ENCODE results near the gene CCDC158. TPM values are rescaled to one million over a fixed set of nuclear protein-coding genes. Genes with fewer than 3 reads are reported as not detected.
"Not testable (repeated sequence)": the region's sequence is repeated elsewhere in the genome, so short reads cannot be mapped to it uniquely, and the experiment has no call there.

Gene CCDC158
- total RNA-seq, 2 experiments from 2014 or later: not detected

DNA sequence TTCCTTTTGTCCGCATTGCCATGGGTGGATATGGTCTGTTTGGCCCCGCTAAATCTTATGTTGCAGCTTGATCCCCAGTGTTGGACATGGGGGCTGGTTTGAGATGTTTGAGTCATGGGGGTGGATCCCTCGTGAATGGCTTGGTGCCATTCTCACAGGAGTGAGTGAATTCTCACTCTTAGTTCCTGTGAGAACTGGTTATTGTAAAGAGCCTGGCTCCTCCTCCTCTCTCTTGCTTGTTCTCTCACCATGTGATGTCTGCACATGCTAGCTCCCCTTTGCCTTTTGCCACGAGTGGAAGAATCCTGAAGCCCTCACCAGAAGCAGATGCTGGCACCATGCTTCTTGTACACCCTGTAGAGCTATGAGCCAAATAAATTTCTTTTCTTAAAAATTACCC is 137.0 kb downstream of the CCDC158 start:
- BruUV-seq (replicated peaks): no TSS peak
- POLR2A ChIA-PET: no interaction called here

GRCh38 chr4:76282941-76283689 is 137.8 kb downstream of the CCDC158 start:
- H3K9me2 ChIP-seq (ENCODE audit: insufficient read depth, low read length): no peaks in the 10 kb centered on the region
- no peaks in the 10 kb centered on the region for H3K9me3 ChIP-seq (ENCODE audit: low read length)
- H4K20me1 ChIP-seq (ENCODE audit: insufficient read depth, low read length): no peaks in the 10 kb centered on the region
- ChIA-PET POLR2A (no interaction called here), CTCF (ENCODE audit: unreplicated experiment) (no interaction called here)
- DNase-seq (ENCODE audit: low spot score): no peak
- H3K4me2 ChIP-seq (ENCODE audit: low read length): no peak overlapping the region
- H3K4me1 ChIP-seq (ENCODE audit: insufficient read depth, low read length, poor library complexity, severe bottlenecking): no peaks in the 10 kb centered on the region
- BruUV-seq (replicated peaks): no TSS peak
- no peaks in the 10 kb centered on the region for H3K36me3 ChIP-seq (ENCODE audit: insufficient read depth, low read length)
- intact Hi-C loops (cut with micrococcal nuclease; ENCODE audit: unreplicated experiment): no loop called here
- H2AFZ ChIP-seq (ENCODE audit: low read length): no peak overlapping the region
- no peak overlapping the region for H3K4me3 ChIP-seq (ENCODE audit: low read depth, low read length, poor library complexity, severe bottlenecking)
- TF ChIP-seq EZH2phosphoT487 (IDR thresholded peaks at IDR 0.05; ENCODE audit: borderline replicate concordance, low read depth, low read length): no peak
- no peak for TF ChIP-seq CTCF (conservative IDR thresholded peaks at IDR 0.05; ENCODE audit: low read length)
- H3K27ac ChIP-seq (ENCODE audit: low read depth, low read length, poor library complexity, severe bottlenecking): no peak overlapping the region
- no peaks in the 10 kb centered on the region for H3K79me2 ChIP-seq (ENCODE audit: insufficient read depth, low read depth, low read length)

More for the DNA sequence above, 137.0 kb downstream of the CCDC158 start:
- Histone ChIP-seq H3K4me3 (ENCODE audit: low read depth, low read length, poor library complexity, severe bottlenecking) (no peak overlapping the region), H3K4me1 (ENCODE audit: insufficient read depth, low read length, poor library complexity, severe bottlenecking) (no peaks in the 10 kb centered on the region), H3K36me3 (ENCODE audit: insufficient read depth, low read length) (no peaks in the 10 kb centered on the region), H3K9me2 (ENCODE audit: insufficient read depth, low read length) (no peaks in the 10 kb centered on the region), H3K79me2 (ENCODE audit: insufficient read depth, low read depth, low read length) (no peaks in the 10 kb centered on the region), H4K20me1 (ENCODE audit: insufficient read depth, low read length) (no peaks in the 10 kb centered on the region), H2AFZ (ENCODE audit: low read length) (no peak overlapping the region), H3K4me2 (ENCODE audit: low read length) (no peak overlapping the region), H3K27ac (ENCODE audit: low read depth, low read length, poor library complexity, severe bottlenecking) (no peak overlapping the region), H3K9me3 (ENCODE audit: low read length) (no peaks in the 10 kb centered on the region)
- CTCF ChIA-PET (ENCODE audit: unreplicated experiment): no interaction called here
- no peak for TF ChIP-seq EZH2phosphoT487 (IDR thresholded peaks at IDR 0.05; ENCODE audit: borderline replicate concordance, low read depth, low read length)
- TF ChIP-seq CTCF (conservative IDR thresholded peaks at IDR 0.05; ENCODE audit: low read length): no peak
- no peak for DNase-seq (ENCODE audit: low spot score)
- intact Hi-C loops (cut with micrococcal nuclease; ENCODE audit: unreplicated experiment): no loop called here

GRCh38 chr4:76281594-76281993 is 139.3 kb downstream of the CCDC158 start:
- intact Hi-C loops (cut with micrococcal nuclease; ENCODE audit: unreplicated experiment); H2AFZ ChIP-seq (ENCODE audit: low read length); H3K4me1 ChIP-seq (ENCODE audit: insufficient read depth, low read length, poor library complexity, severe bottlenecking); H3K36me3 ChIP-seq (ENCODE audit: insufficient read depth, low read length); BruUV-seq (replicated peaks); H4K20me1 ChIP-seq (ENCODE audit: insufficient read depth, low read length); H3K79me2 ChIP-seq (ENCODE audit: insufficient read depth, low read depth, low read length); H3K9me2 ChIP-seq (ENCODE audit: insufficient read depth, low read length); H3K4me2 ChIP-seq (ENCODE audit: low read length); DNase-seq (ENCODE audit: low spot score); H3K4me3 ChIP-seq (ENCODE audit: low read depth, low read length, poor library complexity, severe bottlenecking); CTCF ChIA-PET (ENCODE audit: unreplicated experiment); H3K27ac ChIP-seq (ENCODE audit: low read depth, low read length, poor library complexity, severe bottlenecking); H3K9me3 ChIP-seq (ENCODE audit: low read length); POLR2A ChIA-PET: not testable (repeated sequence)
